Dermis microvascular lymphatic vessel endothelial cell (primary cell): ENCODE measurements around the gene HSF5. TPM values are rescaled to one million over a fixed set of nuclear protein-coding genes. Genes with fewer than 3 reads are reported as not detected.
"Not testable (repeated sequence)": the region's sequence is repeated elsewhere in the genome, so short reads cannot be mapped to it uniquely, and the experiment has no call there.

Experiments used
- DNase-seq, 2 donors: peaks; one replicate each; pipeline versions ENCODE4 v3.0.0 to v3.0.0-alpha.2; 2010; ENCODE audit warnings: low read depth in 2 of 2
- total RNA-seq: library from RNA; depleted of rRNA; stranded (reverse); fragments of >200 nt; gene quantifications from 2 replicates; pipeline ENCODE4 v1.2.1, GENCODE V29; 2014

The HSF5 gene
- total RNA-seq, 1 donor from 2014 or later = not detected

GRCh38 chr17:58484600-58484999 lies 3.6 kb downstream of the HSF5 start:
- no peak for DNase-seq

DNA sequence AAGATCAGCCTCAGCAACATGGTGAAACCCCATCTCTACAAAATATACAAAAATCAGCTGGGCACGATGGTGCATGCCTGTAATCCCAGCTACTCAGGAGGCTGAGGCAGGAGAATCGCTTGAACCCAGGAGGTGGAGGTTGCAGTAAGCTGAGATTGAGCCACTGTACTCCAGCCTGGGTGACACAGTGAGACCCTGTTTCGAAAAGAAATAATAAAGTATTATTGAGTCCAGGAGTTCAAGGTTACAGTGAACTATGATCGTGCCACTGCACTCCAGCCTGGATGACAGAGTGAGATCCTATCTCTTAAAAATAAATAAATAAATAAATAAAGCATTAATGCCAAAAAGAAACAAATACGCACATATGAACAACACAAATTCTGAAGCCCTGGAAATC lies 6.4 kb downstream of the HSF5 start:
- not testable (repeated sequence) for DNase-seq

DNA sequence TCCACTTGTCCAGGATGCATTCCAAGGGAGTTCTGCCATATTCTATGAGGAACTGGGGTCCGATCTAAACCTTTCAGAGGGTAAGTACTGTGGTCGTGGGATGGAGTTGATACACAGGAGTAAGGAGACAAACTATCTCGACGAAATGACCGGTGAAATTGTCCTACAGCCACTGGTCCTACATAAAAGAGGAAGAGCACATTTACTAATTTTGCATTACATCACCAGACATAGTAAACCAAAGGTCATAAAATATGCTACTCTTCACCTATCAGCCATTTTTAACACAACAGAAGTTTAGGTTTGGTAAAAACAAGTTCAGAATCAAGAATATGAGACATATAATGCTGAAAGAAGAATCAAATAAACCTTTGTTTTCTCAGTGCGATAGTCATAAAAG lies 8.1 kb downstream of the HSF5 start:
- no peak for DNase-seq

DNA sequence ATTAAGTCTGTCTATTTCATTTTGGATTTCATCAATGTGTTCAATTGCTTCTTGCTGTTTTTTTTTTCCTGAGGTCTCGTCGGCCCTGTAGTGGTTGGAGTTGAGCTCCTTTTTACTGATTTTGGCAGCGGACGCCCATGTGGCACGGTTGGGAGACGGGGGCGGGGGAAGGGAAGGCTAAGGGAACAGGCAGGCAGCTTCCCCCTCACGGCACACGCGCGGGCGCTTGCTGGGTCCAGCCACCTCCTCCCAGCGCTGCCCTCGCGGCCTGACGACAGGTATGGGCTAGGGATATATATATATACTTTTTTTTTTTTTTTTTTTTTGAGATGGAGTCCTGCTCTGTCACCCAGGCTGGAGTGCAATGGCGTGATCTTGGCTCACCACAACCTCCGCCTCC lies 11.4 kb downstream of the HSF5 start:
- no peak for DNase-seq

DNA sequence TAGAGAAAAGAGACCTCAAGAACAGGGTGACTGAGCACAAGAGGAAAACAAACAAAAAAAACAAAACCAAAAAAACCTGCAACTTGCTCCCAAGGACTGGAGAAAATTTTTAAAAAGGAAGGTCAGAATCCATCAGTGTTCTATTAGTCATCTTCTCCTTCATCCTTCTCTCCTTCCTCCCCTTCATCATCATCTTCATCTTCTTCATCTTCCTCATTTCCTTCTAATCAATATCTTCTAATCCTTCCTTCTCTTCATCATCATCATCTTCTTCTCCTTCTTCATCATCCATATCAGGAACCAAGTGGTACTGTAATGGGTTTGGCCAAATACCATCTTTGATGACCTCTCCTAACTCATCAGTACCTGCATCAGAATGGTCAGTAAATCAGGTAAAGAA lies 12.2 kb downstream of the HSF5 start:
- no peak for DNase-seq

GRCh38 chr17:58470356-58470755 lies 17.9 kb downstream of the HSF5 start:
- DNase-seq = no peak

DNA sequence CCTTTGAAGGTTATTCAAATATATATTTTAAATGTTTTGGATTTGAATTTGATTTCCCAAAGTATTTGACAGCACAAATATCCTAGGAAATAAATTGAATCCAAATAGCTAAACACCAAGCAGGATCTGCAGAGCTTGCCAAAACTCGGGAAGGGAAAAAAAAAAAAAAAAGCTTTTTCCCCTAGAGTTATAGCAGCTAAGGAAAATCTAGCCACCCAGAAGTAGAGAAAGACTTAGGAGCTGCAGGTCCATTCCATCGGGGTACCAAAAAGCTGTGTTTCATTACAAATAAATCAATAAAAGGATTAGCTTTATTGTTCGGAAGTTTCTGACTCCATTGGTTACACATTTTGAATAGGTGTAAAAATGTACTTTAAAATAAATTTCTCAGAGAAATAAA lies 19.3 kb downstream of the HSF5 start:
- DNase-seq = no peak

GRCh38 chr17:58455491-58455890 lies 32.7 kb downstream of the HSF5 start:
- DNase-seq = no peak

DNA sequence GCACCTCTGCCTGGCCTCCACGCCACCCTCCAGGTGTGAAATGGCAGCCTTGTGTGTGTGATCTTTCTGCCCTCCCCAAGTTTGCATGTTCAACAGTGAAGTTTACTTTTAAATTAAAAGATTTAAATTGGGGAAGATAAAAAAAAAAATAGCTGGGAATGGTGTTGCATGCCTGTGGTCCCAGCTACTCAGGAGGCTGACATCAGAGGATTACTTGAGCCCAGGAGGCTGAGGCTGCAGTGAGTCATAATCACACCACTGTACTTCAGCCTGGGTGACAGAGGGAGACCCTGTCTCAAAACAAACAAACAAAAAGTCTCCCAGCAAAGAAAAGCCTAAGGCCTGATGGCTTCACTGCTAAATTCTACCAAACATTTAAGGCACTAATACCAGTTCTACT lies 35.5 kb downstream of the HSF5 start:
- DNase-seq = no peak

DNA sequence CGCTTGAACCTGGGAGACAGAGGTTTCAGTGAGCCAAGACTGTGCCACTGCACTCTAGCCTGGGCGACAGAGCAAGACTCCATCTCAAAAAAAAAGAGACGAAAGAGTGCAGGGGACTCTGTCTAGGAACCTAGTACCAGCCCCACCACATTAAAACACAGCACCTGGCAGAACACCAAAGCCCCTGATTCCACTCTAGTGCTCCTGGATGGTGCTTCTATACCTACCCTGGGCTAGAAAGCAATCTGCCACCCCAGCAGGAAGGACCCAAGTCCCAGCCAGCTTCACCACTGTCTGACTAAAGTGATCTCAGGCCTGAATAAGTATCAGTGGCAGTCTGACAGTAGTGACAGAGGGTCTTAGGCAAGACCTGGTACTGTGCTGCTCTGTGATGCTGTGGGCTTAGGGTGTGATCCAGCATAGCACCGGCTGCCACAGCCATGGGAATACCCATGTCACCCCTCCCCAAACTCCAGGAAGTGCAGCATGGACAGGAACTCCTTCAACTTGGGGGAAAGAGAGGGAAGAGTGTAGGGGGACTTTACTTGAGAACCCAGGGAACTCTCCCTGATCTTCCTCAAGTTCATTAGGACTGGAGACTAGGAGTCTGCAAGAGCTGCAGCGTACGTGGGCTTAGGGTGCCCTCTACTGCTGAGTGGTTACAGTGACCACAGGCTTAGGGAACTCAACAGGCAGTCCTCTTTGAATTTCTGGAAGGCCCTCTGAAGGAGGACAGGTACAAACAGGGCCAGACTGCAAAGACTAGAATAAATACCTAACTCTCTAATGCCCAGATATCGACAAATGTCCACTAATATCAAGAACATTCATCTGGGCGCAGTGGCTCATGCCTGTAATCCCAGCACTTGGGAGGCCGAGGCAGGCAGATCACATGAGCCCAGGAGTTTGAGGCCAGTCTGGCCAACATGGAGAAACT lies 40.9 kb downstream of the HSF5 start:
- DNase-seq = peak; percentile 65 to 84

GRCh38 chr17:58446086-58446485 lies 42.1 kb downstream of the HSF5 start:
- no peak for DNase-seq

DNA sequence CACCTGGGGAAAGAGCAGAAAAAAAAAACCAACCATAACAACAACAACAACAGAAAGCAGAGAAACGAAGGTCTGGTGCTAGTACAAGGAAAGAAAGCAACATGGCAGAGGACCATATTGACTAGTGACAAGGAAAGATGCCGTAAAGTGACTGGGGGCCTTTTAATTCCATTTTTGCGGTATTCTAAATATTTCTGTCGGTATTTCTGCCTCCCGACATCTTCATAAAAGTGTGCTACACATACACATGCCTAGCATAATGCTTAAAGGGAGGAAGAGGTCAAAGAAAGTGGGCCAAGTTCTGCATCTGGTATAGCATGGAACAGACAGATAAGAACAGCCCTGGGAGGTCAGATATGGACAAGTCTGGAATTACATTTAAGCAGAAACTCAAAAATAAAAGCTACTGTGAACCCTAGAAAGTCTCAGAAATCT lies 51.4 kb downstream of the HSF5 start:
- DNase-seq = no peak

GRCh38 chr17:58436245-58436644 lies 52.0 kb downstream of the HSF5 start:
- DNase-seq = no peak

DNA sequence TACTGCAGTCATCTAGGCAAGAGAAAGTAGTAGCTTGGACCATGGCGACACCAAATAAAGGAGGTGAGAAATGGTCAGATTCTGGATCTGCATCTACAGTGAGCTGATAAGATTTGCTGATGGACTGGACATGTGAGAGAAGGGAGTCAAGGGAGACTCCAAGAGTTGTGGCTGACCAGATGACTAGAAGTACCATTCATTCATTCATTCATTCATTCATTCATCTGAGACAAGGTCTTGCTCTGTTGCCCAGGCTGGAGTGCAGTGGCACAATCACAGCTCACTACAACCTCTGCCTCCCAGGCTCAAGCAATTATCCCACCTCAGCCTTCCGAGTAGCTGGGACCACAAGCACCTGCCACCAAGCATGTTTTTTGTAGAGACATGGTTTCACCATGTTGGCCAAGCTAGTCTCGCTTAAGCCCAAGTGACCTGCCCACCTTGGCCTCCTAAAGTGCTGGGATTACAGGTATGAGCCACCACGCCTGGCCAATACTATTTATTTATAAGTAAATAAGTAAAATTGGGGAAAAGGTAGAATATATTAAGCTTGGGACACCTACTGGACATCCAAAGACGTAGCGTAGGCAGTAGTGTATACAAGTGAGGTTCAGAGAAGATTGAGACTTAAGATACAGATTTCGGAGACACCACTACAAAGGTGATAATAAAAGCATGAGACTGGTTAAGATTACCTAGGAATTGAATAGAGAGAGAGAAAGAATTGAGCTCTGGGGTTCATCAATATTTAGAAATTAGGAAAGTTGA lies 55.2 kb downstream of the HSF5 start:
- no peak for DNase-seq

DNA sequence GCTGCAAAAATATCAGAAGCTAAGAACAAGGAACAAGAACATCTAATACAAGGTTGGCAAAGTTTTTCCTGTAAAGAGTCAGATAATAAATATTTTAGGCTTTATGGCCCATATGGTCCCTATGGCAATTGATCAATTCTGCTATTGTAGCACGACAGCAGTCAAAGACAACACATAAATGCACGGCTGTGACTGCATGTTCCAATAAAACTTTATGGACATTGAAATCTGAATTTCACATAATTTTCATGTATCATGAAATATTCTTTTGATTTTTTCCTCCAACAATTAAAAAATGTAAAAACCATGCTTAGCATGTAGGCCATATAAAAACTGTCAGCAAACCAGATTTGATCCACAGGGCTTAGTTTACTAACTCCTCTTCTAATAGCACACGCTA lies 60.4 kb downstream of the HSF5 start:
- no peak for DNase-seq

- no peak for DNase-seq
These were observed 66.5 kb downstream of the HSF5 start for GRCh38 chr17:58421711-58422110.

DNA sequence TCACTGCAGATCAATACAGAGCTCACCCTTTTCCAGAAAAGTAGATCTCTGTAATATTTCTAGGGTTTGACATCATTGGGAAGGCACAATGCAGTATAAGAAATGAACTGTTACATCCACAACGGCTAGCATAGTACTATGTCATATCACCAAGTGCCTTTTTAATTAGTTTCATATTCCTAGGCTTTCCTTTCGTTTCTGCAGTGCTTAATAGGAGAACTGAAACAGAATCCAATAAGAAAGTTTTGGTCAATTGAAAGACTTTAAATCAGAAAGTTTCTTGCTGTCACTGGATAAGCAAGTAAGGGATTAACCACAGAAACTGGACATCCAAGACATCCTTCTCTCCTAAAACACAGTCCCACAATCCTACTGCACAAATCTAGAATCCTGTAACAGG lies 67.4 kb downstream of the HSF5 start:
- no peak for DNase-seq

GRCh38 chr17:58417300-58418092 lies 70.7 kb downstream of the HSF5 start, which contains the start of gene RNF43:
Gene RNF43, minus strand, starts transcription at chr17:58417534. Its CDS starts 1,957 bp downstream, at chr17:58415577.
- DNase-seq = peak; percentile 52 to 77

DNA sequence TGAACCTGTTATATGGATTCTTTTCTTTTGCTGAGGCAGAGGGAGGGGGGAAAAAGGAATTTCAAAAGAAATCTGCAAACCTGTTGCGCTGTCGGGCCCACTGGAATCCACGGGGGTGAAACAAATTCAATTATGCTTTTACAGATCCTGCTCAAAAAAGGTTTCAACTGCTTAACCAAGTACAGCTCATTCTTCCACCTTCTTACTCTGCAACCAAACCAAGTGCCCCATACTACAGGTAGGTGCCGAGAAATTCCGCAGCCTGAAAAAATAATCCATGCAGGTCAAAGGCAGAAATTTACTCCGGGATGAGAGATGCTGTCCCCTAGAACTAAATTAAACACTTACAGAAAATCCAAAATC lies 71.3 kb downstream of the HSF5 start:
- DNase-seq = no peak

DNA sequence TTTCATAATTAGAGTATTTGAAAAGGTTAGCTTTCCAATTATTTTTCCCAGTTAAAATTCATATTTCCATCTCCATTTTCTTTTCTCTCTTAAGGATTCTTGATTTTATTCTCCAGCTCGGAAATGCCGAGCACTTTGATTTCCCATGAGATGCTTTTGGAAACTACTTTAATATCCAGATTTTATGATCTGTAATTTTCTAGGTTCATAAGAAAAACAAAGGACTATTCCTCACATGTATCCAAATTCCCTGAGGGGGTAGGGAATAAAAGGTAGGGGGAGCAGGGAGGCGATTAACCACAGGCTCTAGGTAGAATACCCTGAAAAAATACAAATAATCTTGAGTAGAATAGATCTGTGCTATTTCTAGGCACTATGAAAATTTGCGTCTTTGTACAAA lies 71.8 kb downstream of the HSF5 start:
- no peak for DNase-seq

GRCh38 chr17:58415371-58416055 lies 72.7 kb downstream of the HSF5 start:
- DNase-seq = no peak
